ENCODE results near the gene CTF1.
"Not testable (repeated sequence)": the region's sequence is repeated elsewhere in the genome, so short reads cannot be mapped to it uniquely, and the experiment has no call there.

The CTF1 gene, protein sequence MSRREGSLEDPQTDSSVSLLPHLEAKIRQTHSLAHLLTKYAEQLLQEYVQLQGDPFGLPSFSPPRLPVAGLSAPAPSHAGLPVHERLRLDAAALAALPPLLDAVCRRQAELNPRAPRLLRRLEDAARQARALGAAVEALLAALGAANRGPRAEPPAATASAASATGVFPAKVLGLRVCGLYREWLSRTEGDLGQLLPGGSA

DNA sequence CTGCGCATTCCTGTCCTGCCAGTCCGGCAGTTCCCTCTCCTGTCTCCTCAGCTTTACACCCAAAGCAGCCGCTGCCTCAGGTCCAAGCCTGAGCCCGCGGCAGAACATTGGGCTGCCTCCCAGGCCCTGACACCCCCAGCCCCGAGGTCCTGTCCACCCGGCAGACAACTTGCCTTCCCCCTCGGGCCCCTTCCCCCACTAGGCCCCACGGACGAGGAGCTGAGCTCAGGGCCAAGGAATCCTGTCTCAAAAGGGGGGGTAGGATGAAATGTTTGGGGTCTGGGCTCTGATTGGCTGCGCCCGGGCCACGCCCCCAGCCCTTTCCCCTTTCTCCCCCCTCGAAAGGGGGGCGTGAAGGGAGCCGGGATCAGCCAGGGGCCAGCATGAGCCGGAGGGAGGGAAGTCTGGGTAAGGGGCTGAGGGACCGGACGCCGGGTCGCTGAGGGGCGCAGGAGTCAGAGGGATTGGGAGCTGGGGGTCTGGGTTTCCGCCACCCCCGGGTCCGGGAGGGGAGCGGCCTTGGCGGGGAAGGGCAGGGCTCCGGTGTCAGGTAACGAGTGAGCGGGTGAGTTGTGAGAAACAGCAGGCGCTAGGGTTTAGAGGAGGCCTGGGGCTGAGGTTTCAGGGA lies at the start of gene CTF1:
CTF1 (plus strand) TSS at position 354 of the 628 bp plus-strand sequence; CDS start at position 384, 30 bp downstream.
- no peak for DNase-seq (ENCODE audit: low read depth in 2 of 2)

GRCh38 chr16:30846649-30847402 lies 49.6 kb upstream of the CTF1 start:
- DNase-seq (ENCODE audit: low read depth in 2 of 2) = no peak

GRCh38 chr16:30850246-30850645 lies 46.2 kb upstream of the CTF1 start:
- no peak for DNase-seq (ENCODE audit: low read depth in 2 of 2)

GRCh38 chr16:30853758-30854157 lies 42.7 kb upstream of the CTF1 start:
- no peak for DNase-seq (ENCODE audit: low read depth in 2 of 2)

DNA sequence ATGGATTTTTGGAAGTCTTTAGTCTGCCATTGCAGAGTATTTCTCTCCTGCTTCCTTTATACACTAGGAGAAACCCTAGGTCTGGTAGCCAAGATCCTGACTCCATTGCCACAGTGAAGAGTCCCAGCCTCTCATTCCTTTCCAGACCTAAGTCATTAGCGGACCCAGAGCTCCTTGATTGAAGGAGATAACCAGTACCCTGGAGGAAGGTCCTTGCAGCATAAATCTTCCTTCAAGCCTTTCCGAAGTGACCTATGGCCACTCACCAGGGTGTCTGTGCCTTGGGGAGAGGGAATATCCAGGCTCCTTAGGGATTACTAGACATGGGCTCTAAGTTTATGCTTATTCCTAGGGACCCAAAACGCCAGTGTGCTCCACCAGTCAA lies 38.3 kb upstream of the CTF1 start:
- no peak for DNase-seq (ENCODE audit: low read depth in 2 of 2)

DNA sequence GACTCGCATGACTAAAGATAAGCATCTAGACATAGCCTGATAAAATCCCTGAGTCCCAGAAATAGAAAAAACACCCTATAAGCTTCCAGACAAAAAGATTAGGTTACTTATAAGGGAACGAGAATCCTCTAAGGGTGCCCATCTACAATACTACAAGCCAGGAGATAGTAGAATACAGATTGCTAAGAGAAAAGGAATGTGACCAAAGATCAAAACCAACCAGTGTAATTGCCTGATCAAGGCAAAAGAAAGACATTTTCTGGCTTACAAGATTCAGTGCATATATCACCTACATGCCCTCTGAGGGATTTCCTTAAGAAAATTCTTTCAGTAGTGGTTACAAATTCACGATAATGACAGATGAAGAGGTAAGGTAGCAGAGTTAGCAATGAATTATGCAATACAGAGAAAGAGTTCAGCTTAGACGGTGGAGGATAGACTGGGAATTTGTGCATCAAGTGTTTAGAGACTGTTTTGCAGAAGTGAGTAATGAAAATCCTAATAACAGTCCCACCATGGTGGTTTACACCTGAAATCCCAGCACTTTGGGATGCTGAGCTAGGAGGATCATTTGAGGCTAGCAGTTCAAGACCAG lies 37.5 kb upstream of the CTF1 start:
- no peak for DNase-seq (ENCODE audit: low read depth in 2 of 2)

DNA sequence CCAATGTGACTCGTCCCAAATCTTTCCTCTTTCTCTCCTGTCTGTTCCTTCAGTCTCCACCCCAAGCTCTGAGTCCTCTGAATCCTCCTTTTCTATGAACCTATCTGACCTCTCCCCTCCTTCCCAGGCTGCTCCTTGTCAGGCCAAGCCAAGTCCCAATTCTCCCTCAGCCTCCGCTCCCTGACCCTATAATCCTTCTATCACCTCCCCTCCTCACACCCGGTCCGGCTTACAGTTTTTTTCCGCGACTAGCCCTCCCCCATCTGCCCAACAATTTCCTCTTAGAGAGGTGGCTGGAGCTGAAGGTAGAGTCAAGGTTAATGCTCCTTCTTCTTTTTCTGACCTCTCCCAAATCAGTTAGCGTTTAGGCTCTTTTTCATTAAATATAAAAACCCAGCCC lies 35.7 kb upstream of the CTF1 start:
- not testable (repeated sequence) for DNase-seq (ENCODE audit: low read depth in 2 of 2)

DNA sequence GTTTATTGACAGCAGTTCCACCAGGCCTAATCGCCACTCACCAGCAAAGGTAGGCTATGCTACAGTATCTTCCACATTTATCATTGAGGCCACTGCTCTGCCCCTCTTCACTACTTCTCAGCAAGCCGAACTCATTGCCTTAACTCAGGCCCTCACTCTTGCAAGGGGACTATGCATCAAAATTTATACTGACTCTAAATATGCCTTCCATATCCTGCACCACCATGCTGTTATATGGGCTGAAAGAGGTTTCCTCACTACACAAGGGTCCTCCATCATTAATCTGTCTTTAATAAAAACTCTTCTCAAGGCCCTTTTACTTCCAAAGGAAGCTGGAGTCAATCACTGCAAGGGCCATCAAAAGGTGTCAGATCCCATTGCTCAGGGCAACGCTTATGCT lies 33.2 kb upstream of the CTF1 start:
- DNase-seq (ENCODE audit: low read depth in 2 of 2) = not testable (repeated sequence)

- no peak for DNase-seq (ENCODE audit: low read depth in 2 of 2)
Observed at GRCh38 chr16:30866031-30866430, 30.4 kb upstream of the CTF1 start.

- no peak for DNase-seq (ENCODE audit: low read depth in 2 of 2)
Observed at GRCh38 chr16:30867747-30868146, 28.7 kb upstream of the CTF1 start.

- DNase-seq (ENCODE audit: low read depth in 2 of 2) = no peak
Observed at GRCh38 chr16:30870904-30871303, 25.5 kb upstream of the CTF1 start.

GRCh38 chr16:30874244-30874820 lies 22.1 kb upstream of the CTF1 start:
- no peak for DNase-seq (ENCODE audit: low read depth in 2 of 2)

DNA sequence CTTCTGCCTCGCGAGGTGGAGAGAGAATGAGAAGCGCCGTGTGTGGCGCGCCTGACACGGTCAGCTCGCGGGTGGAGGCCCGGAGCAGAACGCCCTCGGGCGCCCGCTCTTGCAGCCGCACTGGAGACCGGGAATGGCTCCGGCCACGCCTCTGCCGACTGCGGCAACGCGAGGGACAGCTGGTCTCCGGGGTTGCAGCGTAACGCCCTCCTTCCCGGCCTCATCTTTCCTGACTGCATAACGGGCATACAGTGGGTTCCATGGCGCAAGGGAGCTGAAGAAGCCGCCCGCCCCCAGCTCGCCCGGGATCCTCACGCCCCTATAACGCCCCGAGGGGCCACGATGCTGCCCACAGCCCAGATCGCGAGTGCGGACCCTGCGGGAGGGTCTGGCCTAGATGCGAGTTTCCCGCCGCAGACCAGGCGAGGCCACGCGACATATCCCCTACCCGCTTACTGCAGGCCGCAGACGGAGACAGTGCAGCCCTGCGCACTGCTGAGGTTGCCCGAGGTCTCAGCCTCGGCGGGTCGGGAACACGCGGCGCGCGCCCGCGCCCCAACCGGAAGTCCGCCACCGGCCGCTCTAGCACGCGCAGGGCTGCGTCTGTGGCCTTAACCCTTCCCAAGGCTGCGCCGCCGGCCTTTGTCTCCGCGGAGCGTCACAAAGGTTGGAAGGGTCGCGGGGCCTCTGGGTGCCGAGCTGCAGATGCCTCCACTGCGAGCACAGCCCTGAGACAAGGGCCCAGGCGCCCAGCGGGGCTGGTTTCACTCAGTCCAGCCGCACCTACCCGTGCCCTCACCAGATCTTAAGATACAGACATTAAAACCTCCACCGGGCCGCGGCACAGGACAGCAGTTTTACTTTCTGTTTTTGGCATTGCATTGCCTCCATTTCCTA lies 21.3 kb upstream of the CTF1 start:
- peak; percentile 67 to 72 for DNase-seq (ENCODE audit: low read depth in 2 of 2)

- DNase-seq (ENCODE audit: low read depth in 2 of 2) = no peak
Observed at GRCh38 chr16:30875871-30876801, 20.3 kb upstream of the CTF1 start.

GRCh38 chr16:30876867-30877266 lies 19.5 kb upstream of the CTF1 start:
- no peak for DNase-seq (ENCODE audit: low read depth in 2 of 2)

- DNase-seq (ENCODE audit: low read depth in 2 of 2) = no peak
Observed at GRCh38 chr16:30882429-30883310, 13.7 kb upstream of the CTF1 start.

DNA sequence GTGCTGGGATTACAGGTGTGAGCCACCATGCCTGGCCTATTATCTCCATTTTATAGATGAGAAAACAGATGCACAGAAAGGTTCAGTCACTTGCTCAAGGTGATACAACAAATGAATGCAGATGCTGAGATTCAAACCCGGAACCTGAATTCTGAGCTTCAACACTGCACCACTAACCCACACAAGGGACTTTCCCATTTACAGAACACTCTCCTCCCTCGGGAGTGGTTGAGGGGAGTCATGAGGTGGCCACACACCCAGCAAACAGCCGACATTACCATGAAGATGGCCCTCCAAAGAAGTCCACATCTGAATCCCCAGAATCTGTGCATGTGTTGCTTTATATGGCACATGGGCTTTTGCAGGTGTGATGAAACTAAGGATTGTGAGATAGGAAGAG lies 11.7 kb upstream of the CTF1 start:
- DNase-seq (ENCODE audit: low read depth in 2 of 2) = no peak

DNA sequence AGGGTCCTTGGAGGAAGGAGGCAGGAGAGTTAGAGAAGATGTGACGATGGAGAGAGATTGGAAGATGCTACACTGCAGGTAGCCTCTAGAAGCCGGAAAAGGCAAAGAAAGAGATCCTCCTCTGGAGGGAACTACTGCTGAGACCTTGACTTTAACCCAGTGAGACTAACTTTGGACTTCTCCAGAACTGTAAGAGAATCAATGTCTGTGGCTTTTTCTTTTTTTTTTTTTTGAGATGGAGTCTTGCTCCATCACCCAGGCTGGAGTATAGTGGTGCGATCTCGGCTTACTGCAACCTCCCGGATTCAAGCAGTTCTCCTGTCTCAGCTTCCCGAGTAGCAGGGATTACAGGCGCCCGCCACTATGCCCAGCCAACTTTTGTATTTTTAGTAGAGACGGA lies 11.2 kb upstream of the CTF1 start:
- DNase-seq (ENCODE audit: low read depth in 2 of 2) = no peak

- DNase-seq (ENCODE audit: low read depth in 2 of 2) = no peak
Observed at GRCh38 chr16:30886145-30886544, 10.3 kb upstream of the CTF1 start.
